NCI-H1092 (cell line): Measurements from ENCODE around the gene ANTXRL.
"Not testable (repeated sequence)": the region's sequence is repeated elsewhere in the genome, so short reads cannot be mapped to it uniquely, and the experiment has no call there.

Experiments used
- DNase-seq: peaks from one replicate; lab custom pipeline; 2025; lab: John Stamatoyannopoulos, UW

The ANTXRL gene

GRCh38 chr10:46273506-46274477, 13.0 kb upstream of the ANTXRL start:
- no peak for DNase-seq

DNA sequence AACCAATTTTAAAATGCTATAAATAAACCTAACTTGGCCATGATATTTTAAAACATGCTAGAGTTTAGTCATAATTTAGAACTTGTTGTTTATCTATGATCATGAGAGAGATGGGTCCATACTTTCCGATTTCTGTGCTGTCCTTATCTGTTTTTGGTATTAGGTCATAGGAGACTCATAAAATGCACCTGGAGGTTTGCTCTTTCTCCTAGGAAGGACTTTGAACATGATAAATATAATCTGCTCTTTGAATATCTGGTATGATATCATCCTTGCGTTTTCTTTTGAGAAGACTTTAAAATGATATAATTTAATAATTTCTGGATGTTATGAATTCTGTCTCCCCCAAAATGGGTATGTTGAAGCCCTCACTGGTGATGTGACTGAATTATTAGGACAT, 9.0 kb upstream of the ANTXRL start:
- DNase-seq = no peak

DNA sequence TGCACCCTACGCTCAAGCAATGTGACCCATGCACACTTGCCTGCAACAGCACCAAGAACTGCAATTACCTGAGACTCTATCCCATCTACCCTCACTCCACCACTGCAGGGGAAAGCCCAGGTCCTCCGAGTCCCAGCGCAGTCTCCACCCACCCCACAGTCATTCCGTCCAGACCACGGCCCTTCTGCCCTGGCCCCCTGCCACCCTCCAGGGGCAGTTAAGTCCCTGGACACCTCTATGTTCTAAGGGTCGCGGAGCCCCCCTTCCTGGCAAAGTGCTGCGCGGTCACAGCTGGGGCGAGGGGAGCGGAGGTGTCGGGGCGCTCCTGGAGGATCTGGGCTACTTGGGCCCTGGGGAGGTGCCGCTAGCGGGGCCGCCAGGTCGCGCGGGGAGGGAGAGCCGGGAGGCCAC, 4.4 kb upstream of the ANTXRL start:
- not testable (repeated sequence) for DNase-seq

DNA sequence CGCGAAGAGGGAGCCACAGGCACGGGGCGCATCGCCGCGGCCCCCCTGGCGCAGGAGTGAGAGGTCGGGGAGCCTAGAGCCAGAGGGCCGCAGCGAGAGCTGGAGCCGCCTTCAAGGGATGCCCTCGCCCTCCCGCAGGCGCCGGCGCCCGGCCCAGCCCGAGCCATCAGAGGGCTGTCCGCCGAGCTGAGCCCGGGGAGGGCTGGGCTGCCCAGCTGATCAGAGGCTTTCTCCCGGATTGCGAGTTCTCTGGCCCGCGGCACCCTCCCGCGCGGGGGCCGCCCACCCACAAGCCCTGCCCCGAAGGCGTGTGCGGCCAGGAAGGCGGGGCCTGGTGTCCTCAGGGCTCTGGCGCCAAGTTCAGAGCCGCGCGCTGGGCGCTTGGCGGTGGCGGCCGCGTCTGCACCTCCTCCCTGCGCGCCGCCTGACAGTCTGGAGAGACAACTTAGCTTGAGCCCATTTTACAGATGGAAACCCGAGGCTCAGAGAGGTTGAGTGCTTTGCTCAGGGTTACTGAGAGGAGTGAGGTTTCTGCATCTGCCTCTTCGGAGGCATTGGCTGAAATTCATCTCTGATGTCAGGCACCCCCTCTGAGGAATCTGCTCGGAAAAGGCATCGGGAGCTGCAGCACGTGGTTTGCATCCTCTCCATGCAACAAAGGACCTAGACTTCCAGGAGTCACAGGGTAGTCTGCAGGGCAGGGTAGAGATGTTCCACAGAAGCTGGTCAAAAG, 3.8 kb upstream of the ANTXRL start:
- DNase-seq = no peak

DNA sequence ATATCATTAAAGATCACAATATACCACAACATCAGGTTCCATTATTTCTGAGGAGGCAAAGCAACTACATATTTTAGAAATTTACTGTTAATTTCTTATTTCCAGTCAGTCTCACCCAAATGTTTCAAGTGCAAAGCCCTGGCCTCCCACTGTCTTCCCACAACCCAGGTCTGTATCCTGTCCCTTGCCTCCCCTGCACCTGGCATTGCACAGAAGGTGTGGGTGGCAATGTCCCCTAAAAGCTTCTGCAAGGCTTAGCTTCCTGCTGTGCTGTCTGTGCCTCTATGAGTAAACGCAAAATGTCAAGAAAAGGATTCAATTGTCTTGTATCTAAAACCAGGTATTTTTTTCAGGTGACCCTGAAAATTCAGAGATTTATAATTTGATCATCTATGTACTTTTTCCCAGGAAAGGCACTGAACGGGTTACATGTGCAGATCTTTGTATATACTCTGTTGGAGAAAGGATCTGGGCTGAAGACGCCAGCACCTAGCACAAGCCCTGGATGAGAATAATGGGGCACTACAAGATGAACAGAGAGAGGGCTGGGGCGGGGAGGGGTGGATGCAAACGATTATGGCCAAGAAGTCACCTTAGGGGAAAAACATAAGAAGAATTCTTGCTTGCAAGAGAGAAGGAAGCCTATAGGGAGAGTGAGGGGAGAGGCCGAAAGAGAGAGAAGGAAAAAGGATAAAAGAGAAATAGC, 3.1 kb upstream of the ANTXRL start:
- no peak for DNase-seq

DNA sequence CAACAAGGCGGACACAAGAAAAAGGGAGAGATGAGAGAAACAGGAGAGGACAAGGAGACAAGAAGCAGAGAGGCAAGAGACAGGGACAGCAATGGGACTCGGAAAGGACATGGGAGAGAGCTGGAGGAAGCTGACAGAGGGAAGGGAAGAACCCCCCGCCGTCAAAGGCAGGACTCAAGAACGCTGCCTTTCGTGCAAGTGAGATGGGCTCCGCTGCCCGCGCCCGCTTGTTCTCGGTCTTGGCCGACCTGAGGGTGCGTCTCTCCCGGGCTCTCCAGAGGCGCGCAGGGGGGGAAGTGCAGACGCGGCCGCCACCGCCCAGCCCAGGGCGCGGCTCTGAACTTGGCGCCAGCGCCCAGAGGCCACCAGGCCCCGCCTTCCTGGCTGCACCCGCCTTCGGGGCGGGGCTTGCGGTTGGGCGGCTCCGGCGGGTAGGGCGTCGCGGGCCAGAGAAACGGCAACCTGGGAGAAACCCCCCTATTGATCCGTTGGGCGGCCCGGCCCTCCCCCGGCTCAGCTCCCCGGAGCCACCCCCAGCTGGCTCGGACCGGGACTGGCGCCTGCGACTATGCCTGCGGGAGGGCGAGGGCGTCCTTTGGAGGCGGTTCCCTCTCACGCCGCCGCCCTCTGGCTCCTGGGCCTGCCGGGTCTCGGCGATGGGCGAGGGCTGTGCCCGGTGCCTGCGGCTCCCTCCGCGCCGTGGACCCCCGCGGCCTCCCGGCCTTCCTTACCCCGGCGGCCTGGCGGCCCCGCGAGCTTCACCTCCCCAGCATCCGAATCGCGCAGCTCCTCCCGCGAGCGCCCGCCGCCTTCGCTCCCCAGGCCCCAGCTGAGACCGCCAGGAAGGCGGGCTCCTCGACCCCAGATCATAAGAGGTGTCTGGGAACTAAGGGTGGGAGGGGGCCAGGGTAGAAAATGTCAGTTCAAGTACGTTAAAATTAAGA, 2.2 kb upstream of the ANTXRL start:
- DNase-seq = peak; percentile 40

DNA sequence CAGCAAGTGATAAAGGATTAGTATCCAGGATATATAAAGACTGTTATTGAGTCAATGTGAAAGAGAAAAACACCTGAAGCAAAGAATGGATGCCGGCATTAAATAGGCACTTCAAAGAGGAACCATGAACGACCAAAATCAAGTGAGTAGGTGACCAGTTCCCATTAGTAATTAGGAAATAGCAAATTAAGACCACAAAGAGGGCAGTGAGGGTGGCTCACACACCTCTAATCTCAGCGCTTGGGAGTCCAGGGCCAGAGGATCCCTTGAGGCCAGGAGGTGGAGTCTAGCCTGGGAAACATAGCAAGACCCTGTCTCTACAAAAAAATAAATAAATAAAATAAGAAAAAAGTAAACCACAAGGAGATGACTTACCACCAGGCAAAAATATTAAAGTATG, 1.5 kb upstream of the ANTXRL start:
- no peak for DNase-seq

DNA sequence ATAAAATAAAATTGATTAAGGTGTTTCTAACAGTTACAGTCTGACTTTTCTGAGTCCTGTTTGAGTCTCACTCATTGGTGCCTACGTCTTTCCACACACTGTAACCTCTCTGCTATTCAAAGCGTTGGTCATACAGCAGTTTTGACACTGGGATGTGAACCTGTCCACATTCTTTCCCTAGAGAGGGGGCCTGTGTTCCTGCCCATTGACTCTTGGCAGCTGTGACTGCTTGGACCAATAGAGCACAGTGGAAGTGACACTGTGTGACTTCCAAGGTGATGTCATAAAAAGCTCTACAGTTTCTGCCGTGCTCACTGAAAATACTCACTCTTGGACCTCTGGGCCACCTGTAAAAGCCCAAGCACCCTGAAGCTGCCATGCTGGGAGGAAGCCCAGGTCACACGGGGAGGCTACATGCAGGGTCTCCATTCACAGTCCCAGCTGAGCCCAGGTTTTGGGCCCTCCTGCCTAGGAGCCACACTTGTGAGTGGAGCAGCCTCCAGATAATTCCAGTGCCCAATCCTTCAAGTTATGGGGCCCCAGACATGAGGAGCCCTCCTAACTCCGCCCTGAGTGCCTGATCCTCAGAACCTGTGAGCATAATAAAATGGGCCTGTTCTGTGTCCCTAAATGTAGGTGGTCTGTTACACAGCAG, 704 bp upstream of the ANTXRL start:
- DNase-seq = no peak

- no peak for DNase-seq
Measured at GRCh38 chr10:46287846-46288477, 1.2 kb downstream of the ANTXRL start.

GRCh38 chr10:46288601-46289206, 1.9 kb downstream of the ANTXRL start:
- no peak for DNase-seq

GRCh38 chr10:46289209-46289810, 2.5 kb downstream of the ANTXRL start:
- no peak for DNase-seq

- DNase-seq = no peak
Measured at GRCh38 chr10:46290101-46290886, 3.5 kb downstream of the ANTXRL start.

DNA sequence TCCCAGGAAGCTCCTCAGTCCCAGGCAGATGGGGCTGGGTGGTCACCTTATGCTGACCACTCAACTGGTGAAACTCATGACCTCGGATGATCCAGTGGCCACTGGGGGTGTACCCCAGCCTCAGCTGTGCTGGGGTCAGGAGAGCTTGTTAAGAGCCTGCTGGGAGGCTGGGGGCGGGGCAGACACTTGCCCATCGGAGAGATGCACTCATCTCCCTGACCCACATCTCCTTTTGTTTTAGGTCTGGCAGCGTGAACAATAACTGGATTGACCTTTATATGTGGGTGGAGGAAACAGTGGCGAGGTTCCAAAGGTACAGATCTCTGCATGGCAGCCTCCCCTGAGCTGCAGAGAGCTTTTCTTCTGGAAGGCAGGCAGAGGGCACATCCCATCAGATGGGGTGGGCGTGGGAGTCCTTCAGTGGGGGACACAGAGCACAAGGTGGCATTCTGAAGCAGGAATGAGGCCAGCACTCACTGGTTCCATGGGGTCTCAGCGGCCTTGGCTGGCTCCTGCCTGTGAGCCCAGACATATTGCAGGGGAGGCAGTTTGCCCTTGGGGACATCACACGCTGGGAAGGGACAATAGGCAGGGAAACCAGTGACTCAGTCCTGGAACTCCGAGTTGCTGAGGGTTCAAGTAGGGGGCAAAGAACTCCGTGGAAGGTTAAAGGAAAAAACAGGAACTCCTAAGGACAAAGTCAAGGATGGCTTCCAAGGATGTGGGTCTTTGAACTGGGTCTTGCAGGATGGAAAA, 5.2 kb downstream of the ANTXRL start:
- DNase-seq = no peak

- no peak for DNase-seq
Measured at GRCh38 chr10:46292573-46293023, 5.8 kb downstream of the ANTXRL start.

- DNase-seq = no peak
Measured at GRCh38 chr10:46293228-46293627, 6.4 kb downstream of the ANTXRL start.

- no peak for DNase-seq
Measured at GRCh38 chr10:46293832-46294640, 7.2 kb downstream of the ANTXRL start.

- DNase-seq = no peak
Measured at GRCh38 chr10:46294641-46295220, 7.9 kb downstream of the ANTXRL start.
